Neural progenitor cell (in vitro differentiated cells): ENCODE results near the gene SYNM. TPM values are rescaled to one million over a fixed set of nuclear protein-coding genes. Genes with fewer than 3 reads are reported as not detected.

Source experiments
- DNase-seq: peaks from one replicate; pipeline ENCODE4 v3.0.0-alpha.2; 2016; ENCODE audit warnings: low spot score
- H2AFZ ChIP-seq: fragments of 200-600 bp; sonication (generic); replicated peaks from 2 replicates; pipeline ENCODE4 v1.6.1; 2016; ENCODE audit warnings: antibody characterized with exemption
- H3F3A ChIP-seq: fragments of 200-600 bp; sonication (generic); 2 replicates; pipeline ENCODE4 v1.6.1; 2016; ENCODE audit warnings: antibody characterized with exemption, low read depth
- H3K27ac ChIP-seq: fragments of 200-600 bp; sonication (generic); 2 replicates; pipeline ENCODE4 v1.5.1; 2016; ENCODE audit warnings: mild to moderate bottlenecking
- H3K27me3 ChIP-seq: fragments of 200-600 bp; sonication (generic); 2 replicates; pipeline ENCODE4 v1.6.1; 2016; ENCODE audit warnings: mild to moderate bottlenecking, moderate library complexity
- H3K36me3 ChIP-seq: fragments of 200-600 bp; sonication (generic); 2 replicates; pipeline ENCODE4 v1.5.1; 2016
- H3K4me1 ChIP-seq: fragments of 200-600 bp; sonication (generic); 2 replicates; pipeline ENCODE4 v1.6.1; 2016; ENCODE audit warnings: mixed run types
- H3K4me2 ChIP-seq: fragments of 200-600 bp; sonication (generic); 2 replicates; pipeline ENCODE4 v1.6.1; 2016
- H3K4me3 ChIP-seq: fragments of 200-600 bp; sonication (generic); 2 replicates; pipeline ENCODE4 v1.5.1; 2016
- H3K79me2 ChIP-seq: fragments of 200-600 bp; sonication (generic); 2 replicates; pipeline ENCODE4 v1.6.1; 2016; ENCODE audit warnings: low read depth
- H3K9ac ChIP-seq: fragments of 200-600 bp; sonication (generic); 2 replicates; pipeline ENCODE4 v1.6.1; 2016
- H3K9me3 ChIP-seq: fragments of 200-600 bp; sonication (generic); 2 replicates; pipeline ENCODE4 v1.5.1; 2016; ENCODE audit warnings: low read depth
- H4K20me1 ChIP-seq: fragments of 200-600 bp; sonication (generic); 2 replicates; pipeline ENCODE4 v1.6.1; 2016; ENCODE audit warnings: low read depth
- H3K27ac Mint-ChIP-seq: 3 replicates; pipeline ENCODE4 v1.8.0; 2021; ENCODE audit warnings: mixed read lengths
- H3K27me3 Mint-ChIP-seq: 2 replicates; pipeline ENCODE4 v1.8.0; 2022; ENCODE audit warnings: low read depth, mild to moderate bottlenecking, inconsistent platforms, moderate library complexity, mixed read lengths; ENCODE audit not compliant: insufficient read depth
- H3K36me3 Mint-ChIP-seq: 3 replicates; pipeline ENCODE4 v1.8.0; 2021; ENCODE audit warnings: mixed read lengths
- H3K4me1 Mint-ChIP-seq: 3 replicates; pipeline ENCODE4 v1.8.0; 2021; ENCODE audit warnings: mixed read lengths
- H3K4me3 Mint-ChIP-seq: 3 replicates; pipeline ENCODE4 v1.8.0; 2021; ENCODE audit warnings: mild to moderate bottlenecking, moderate library complexity, mixed read lengths
- H3K9me3 Mint-ChIP-seq: 3 replicates; pipeline ENCODE4 v1.8.0; 2020; ENCODE audit warnings: mixed read lengths
- CTCF ChIP-seq: fragments of 200-600 bp; sonication (generic); IDR thresholded peaks from 2 replicates; pipeline ENCODE4 v1.5.1; 2017; ENCODE audit warnings: antibody characterized with exemption, mild to moderate bottlenecking
- EZH2 ChIP-seq: fragments of 200-600 bp; sonication (generic); IDR thresholded peaks from 2 replicates; pipeline ENCODE4 v1.6.1; 2017; ENCODE audit warnings: antibody characterized with exemption, mild to moderate bottlenecking, moderate library complexity
- EZH2phosphoT487 ChIP-seq: fragments of 200-600 bp; sonication (generic); IDR thresholded peaks from 2 replicates; pipeline ENCODE4 v1.6.1; 2017; ENCODE audit warnings: antibody characterized with exemption
- total RNA-seq: library from RNA; depleted of rRNA; stranded (reverse); fragments of >200 nt; gene quantifications from 2 replicates; pipeline ENCODE4 v1.2.3, GENCODE V29; 2015; ENCODE audit warnings: low replicate concordance

The SYNM gene
- total RNA-seq, 1 donor from 2014 or later, result 0.97 TPM

- Histone ChIP-seq H3K27ac (no peak overlapping the region), H3K79me2 (no peaks in the 10 kb centered on the region), H3F3A (no peaks in the 10 kb centered on the region), H3K9me3 (no peaks in the 10 kb centered on the region), H3K4me3 (no peak overlapping the region), H4K20me1 (no peaks in the 10 kb centered on the region), H3K36me3 (no peaks in the 10 kb centered on the region), H3K4me2 (no peak overlapping the region), H3K4me1 (no peaks in the 10 kb centered on the region), H3K27me3 (no peaks in the 10 kb centered on the region), H3K9ac (no peak overlapping the region), H2AFZ (no peak overlapping the region)
- no peak overlapping the region for H3K4me3 Mint-ChIP-seq
- DNase-seq, result no peak
- H3K36me3 Mint-ChIP-seq, result peaks cover 9% of the 10 kb centered on the region
- H3K9me3 Mint-ChIP-seq, result no peaks in the 10 kb centered on the region
- TF ChIP-seq CTCF, result no peak
- TF ChIP-seq EZH2phosphoT487, result no peak
- TF ChIP-seq EZH2, result no peak
- peaks cover 11% of the 10 kb centered on the region for H3K4me1 Mint-ChIP-seq
- H3K27ac Mint-ChIP-seq, result no peak overlapping the region
- H3K27me3 Mint-ChIP-seq, result peaks cover 7% of the 10 kb centered on the region
These were observed 12.2 kb downstream of the SYNM start for GRCh38 chr15:99117111-99117510.

- no peaks in the 10 kb centered on the region for H4K20me1 ChIP-seq
- no peaks in the 10 kb centered on the region for H3K9me3 Mint-ChIP-seq
- H3F3A ChIP-seq, result no peaks in the 10 kb centered on the region
- peaks cover 11% of the 10 kb centered on the region for H3K4me1 Mint-ChIP-seq
- no peak overlapping the region for H3K4me3 ChIP-seq
- H3K9me3 ChIP-seq, result no peaks in the 10 kb centered on the region
- peaks cover 7% of the 10 kb centered on the region for H3K27me3 Mint-ChIP-seq
- H3K27ac Mint-ChIP-seq, result no peak overlapping the region
- no peaks in the 10 kb centered on the region for H3K79me2 ChIP-seq
- no peaks in the 10 kb centered on the region for H3K4me1 ChIP-seq
- no peaks in the 10 kb centered on the region for H3K27me3 ChIP-seq
- H2AFZ ChIP-seq, result no peak overlapping the region
- DNase-seq, result no peak
- H3K9ac ChIP-seq, result no peak overlapping the region
- H3K4me2 ChIP-seq, result no peak overlapping the region
- no peak for TF ChIP-seq CTCF
- no peak for TF ChIP-seq EZH2
- TF ChIP-seq EZH2phosphoT487, result no peak
- no peaks in the 10 kb centered on the region for H3K36me3 ChIP-seq
- H3K27ac ChIP-seq, result no peak overlapping the region
- H3K36me3 Mint-ChIP-seq, result peaks cover 9% of the 10 kb centered on the region
- H3K4me3 Mint-ChIP-seq, result no peak overlapping the region
These were observed 12.8 kb downstream of the SYNM start for GRCh38 chr15:99117563-99118257.

- Histone ChIP-seq H3K4me3 (no peak overlapping the region), H2AFZ (no peak overlapping the region), H3K36me3 (no peaks in the 10 kb centered on the region), H3K9ac (no peak overlapping the region), H3K27me3 (no peaks in the 10 kb centered on the region), H3K27ac (no peak overlapping the region), H4K20me1 (no peaks in the 10 kb centered on the region), H3F3A (no peaks in the 10 kb centered on the region), H3K4me1 (peaks cover under 1% of the 10 kb centered on the region), H3K9me3 (no peaks in the 10 kb centered on the region), H3K4me2 (no peak overlapping the region), H3K79me2 (no peaks in the 10 kb centered on the region)
- peak overlapping the region; percentile 72 for H3K27ac Mint-ChIP-seq
- no peak for DNase-seq
- peaks cover 9% of the 10 kb centered on the region for H3K36me3 Mint-ChIP-seq
- peaks cover 16% of the 10 kb centered on the region for H3K4me1 Mint-ChIP-seq
- TF ChIP-seq CTCF, result no peak
- no peak for TF ChIP-seq EZH2phosphoT487
- no peak for TF ChIP-seq EZH2
- H3K27me3 Mint-ChIP-seq, result peaks cover 8% of the 10 kb centered on the region
- H3K4me3 Mint-ChIP-seq, result no peak overlapping the region
- H3K9me3 Mint-ChIP-seq, result no peaks in the 10 kb centered on the region
These were observed 13.4 kb downstream of the SYNM start for GRCh38 chr15:99118258-99118632.
